HFFc6 (cell line): ENCODE measurements around the gene PHLDA1. TPM values are rescaled to one million over a fixed set of nuclear protein-coding genes. Genes with fewer than 3 reads are reported as not detected.

Experiments used
- DNase-seq: peaks from one replicate; pipeline ENCODE4 v3.0.0-alpha.2; 2018
- H3K27ac Mint-ChIP-seq: 2 replicates; pipeline ENCODE4 v1.8.0; 2020; ENCODE audit warnings: mild to moderate bottlenecking, mixed read lengths
- H3K27me3 Mint-ChIP-seq: 2 replicates; pipeline ENCODE4 v1.8.0; 2021; ENCODE audit warnings: mild to moderate bottlenecking, moderate library complexity, mixed read lengths; ENCODE audit not compliant: insufficient read depth
- H3K36me3 Mint-ChIP-seq: 2 replicates; pipeline ENCODE4 v1.8.0; 2021; ENCODE audit warnings: low read depth, mixed read lengths
- H3K4me1 Mint-ChIP-seq: 2 replicates; pipeline ENCODE4 v1.8.0; 2020; ENCODE audit warnings: low read depth, mixed read lengths
- H3K4me3 Mint-ChIP-seq: 2 replicates; pipeline ENCODE4 v1.8.0; 2020; ENCODE audit warnings: mild to moderate bottlenecking, moderate library complexity, mixed read lengths
- H3K9me3 Mint-ChIP-seq: 2 replicates; pipeline ENCODE4 v1.8.0; 2020; ENCODE audit warnings: mild to moderate bottlenecking, mixed read lengths
- CTCF ChIP-seq: fragments of 200-600 bp; sonication (generic); IDR thresholded peaks from 2 replicates; pipeline ENCODE4 v1.5.0; 2021; ENCODE audit warnings: antibody characterized with exemption, mild to moderate bottlenecking
- total RNA-seq, 6 experiments: library from RNA; stranded (reverse); fragmentation: NEBNext Ultra II Directional; extraction: Animal tissue kit (Norgen Biotek cat#: 25700); gene quantifications; 2 replicates in 1 of 6; 3 replicates in 5 of 6; pipeline ENCODE4 v1.2.3, GENCODE V29; 2021

Gene PHLDA1
- total RNA-seq, 6 experiments from 2014 or later: 49.2 to 81.5 (median 76.2) TPM

DNA sequence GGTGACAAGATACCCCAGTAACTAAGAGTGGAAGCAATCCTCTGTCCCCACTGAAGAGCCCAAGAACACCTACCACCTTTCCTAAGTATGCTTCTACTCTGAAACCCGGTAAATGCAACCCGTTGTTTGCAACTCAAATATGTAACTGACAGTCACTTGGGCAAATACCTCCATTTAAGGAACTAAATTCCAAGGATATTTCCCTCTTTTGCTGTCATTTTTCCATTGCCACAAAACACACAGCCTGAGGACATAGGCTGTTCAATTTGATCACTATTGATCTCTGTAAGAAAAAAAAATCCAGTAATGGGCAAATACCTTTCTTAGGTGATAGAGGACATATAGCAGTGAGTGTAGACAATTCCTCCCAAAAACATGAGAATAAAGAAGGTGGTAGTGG is 6.6 kb upstream of the PHLDA1 start:
- DNase-seq: no peak
- H3K27ac Mint-ChIP-seq: peak overlapping the region; percentile 19
- TF ChIP-seq CTCF: no peak
- no peaks in the 10 kb centered on the region for H3K27me3 Mint-ChIP-seq
- H3K4me3 Mint-ChIP-seq: no peak overlapping the region; the same call in 1 of the 2 replicates
- H3K36me3 Mint-ChIP-seq: no peaks in the 10 kb centered on the region; the same call in 1 of the 2 replicates
- no peaks in the 10 kb centered on the region for H3K9me3 Mint-ChIP-seq
- peaks cover 64% of the 10 kb centered on the region for H3K4me1 Mint-ChIP-seq

DNA sequence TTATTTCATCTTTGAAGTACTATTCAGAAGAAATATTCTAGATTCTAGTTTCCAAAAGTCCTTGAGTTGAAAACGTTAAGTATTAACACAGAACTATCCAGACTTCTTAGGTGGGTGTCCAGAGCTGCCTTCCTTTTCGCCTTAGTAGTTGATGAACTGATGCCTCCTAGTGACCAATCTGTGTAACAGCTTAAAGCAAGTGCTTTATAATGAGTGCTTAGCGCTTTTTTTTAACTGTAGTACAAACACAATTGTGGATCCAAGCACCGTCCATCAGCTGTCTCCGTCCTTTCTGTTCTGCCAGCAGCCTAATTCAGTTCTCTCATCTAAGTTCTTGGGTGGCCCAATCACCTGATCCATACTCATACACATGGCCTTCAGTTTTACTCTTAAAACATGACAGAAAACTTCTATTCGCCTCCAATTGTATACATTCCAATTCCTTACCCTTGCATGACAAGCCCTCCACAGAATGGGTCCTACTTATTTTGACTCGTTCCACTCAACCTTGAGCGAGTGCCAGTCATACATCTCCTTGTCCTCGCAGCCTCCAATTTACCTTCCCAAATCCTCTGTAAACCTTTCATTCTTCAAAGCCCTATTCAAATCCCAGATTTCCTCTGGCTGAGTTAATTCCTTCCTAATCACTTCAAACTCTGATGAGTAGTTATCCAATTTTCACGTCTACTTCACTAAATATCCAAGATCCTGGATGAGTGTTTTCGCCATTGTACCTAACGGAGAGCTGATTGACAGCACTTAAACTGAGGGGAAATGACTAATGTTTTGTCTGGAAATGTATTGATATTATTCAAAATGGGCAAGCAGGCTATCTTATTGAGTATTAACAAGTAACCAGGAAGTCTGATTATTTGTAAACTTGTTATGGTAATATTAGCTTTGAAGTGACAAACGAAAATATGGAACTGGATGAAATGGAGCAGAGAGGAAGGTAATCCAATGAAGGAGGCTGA is 5.8 kb upstream of the PHLDA1 start:
- peak; percentile 91 for TF ChIP-seq CTCF
- Mint-ChIP-seq H3K36me3 (no peaks in the 10 kb centered on the region; the same call in 1 of the 2 replicates), H3K4me3 (peak overlapping the region; percentile 37; the same call in 1 of the 2 replicates), H3K9me3 (no peaks in the 10 kb centered on the region), H3K27me3 (no peaks in the 10 kb centered on the region), H3K27ac (peak overlapping the region; percentile 19), H3K4me1 (peaks cover 71% of the 10 kb centered on the region)
- peak; percentile 76 for DNase-seq

GRCh38 chr12:76035045-76035444 is 3.5 kb upstream of the PHLDA1 start:
- Mint-ChIP-seq H3K4me3 (no peak overlapping the region), H3K4me1 (peaks cover 70% of the 10 kb centered on the region), H3K27ac (peak overlapping the region; percentile 55), H3K9me3 (peaks cover 9% of the 10 kb centered on the region), H3K27me3 (peaks cover 13% of the 10 kb centered on the region), H3K36me3 (peaks cover 9% of the 10 kb centered on the region)
- TF ChIP-seq CTCF: no peak
- no peak for DNase-seq

DNA sequence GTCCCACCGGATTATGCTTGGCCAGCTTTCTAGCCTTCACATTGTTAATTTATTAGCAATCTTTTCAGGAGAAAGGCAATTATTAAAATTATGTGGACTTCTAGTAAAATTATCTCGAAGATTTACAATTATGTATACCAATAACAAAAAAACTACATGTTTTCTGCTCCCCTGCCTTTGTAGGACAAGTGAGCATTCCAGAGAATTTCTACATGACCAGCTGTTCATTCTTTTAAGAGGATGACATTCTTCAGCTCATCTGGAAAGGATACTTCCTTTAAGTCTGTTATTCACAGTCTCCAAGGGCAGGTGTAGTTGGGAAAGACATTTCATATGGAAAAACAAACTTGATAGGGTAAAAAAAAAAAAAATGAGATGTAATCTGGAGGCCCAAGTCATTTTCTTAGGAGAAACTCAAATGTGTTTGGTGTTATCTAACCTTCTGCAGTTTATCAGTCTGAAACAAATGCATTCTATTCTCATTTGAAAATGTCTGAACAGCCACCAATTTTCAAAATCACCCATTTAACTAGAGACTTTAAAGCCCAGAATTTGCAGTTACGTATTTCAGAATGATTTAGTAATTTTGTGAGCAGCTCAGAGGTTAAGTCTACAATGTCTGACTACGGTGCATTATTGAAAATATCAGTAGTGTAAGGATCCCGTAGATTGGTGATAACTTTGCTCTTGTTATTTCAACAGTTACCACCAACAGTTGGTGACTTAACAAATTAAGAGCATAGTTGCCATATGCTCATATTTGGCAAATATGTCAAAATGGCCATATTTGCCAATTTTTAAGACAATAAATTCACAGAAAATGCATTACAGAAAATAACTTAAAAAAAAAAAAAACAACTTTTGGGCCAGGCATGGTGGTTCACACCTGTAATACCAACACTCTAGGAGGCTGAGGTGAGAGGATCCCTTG is 1.8 kb upstream of the PHLDA1 start:
- Mint-ChIP-seq H3K27me3 (peaks cover 19% of the 10 kb centered on the region), H3K4me3 (peak overlapping the region; percentile 98)
- no peak for DNase-seq

More for the DNA sequence above, 1.8 kb upstream of the PHLDA1 start:
- H3K36me3 Mint-ChIP-seq: peaks cover 26% of the 10 kb centered on the region
- TF ChIP-seq CTCF: no peak
- H3K9me3 Mint-ChIP-seq: peaks cover 17% of the 10 kb centered on the region
- peaks cover 53% of the 10 kb centered on the region for H3K4me1 Mint-ChIP-seq
- peak overlapping the region; percentile 97 for H3K27ac Mint-ChIP-seq
